Activated effector memory CD4-positive, alpha-beta T cell treated with anti-CD3 and anti-CD28 coated beads, Interleukin-2, amount 50 U/mL, for 16 hours (primary cell): Measurements from ENCODE around the gene SIPA1L3.
A peak's percentile ranks its signal among the peaks of the same experiment; 100 is the strongest.
"Not testable (repeated sequence)": the region's sequence is repeated elsewhere in the genome, so short reads cannot be mapped to it uniquely, and the experiment has no call there.

ENCODE experiments used
- DNase-seq: peaks from one replicate; pipeline ENCODE4 v3.0.0-alpha.2; 2020

Gene SIPA1L3

GRCh38 chr19:38047049-38047438 is 140.0 kb downstream of the SIPA1L3 start:
- DNase-seq: no peak

GRCh38 chr19:38047641-38048040 is 140.6 kb downstream of the SIPA1L3 start:
- no peak for DNase-seq

GRCh38 chr19:38049105-38049649 is 142.2 kb downstream of the SIPA1L3 start:
- peak; percentile 83 for DNase-seq

- no peak for DNase-seq
Observed at GRCh38 chr19:38055010-38055409, 148.0 kb downstream of the SIPA1L3 start.

GRCh38 chr19:38055655-38056521 is 148.9 kb downstream of the SIPA1L3 start:
- no peak for DNase-seq

- no peak for DNase-seq
Observed at GRCh38 chr19:38056646-38057045, 149.6 kb downstream of the SIPA1L3 start.

GRCh38 chr19:38057959-38058690 is 151.1 kb downstream of the SIPA1L3 start:
- no peak for DNase-seq

GRCh38 chr19:38059897-38060296 is 152.9 kb downstream of the SIPA1L3 start:
- no peak for DNase-seq

GRCh38 chr19:38060331-38060730 is 153.3 kb downstream of the SIPA1L3 start:
- no peak for DNase-seq

- DNase-seq: no peak
Observed at GRCh38 chr19:38061294-38061693, 154.3 kb downstream of the SIPA1L3 start.

GRCh38 chr19:38062959-38063761 is 156.2 kb downstream of the SIPA1L3 start:
- DNase-seq: no peak

GRCh38 chr19:38063928-38064327 is 156.9 kb downstream of the SIPA1L3 start:
- DNase-seq: no peak

- no peak for DNase-seq
Observed at GRCh38 chr19:38064661-38065425, 157.8 kb downstream of the SIPA1L3 start.

GRCh38 chr19:38065775-38066174 is 158.8 kb downstream of the SIPA1L3 start:
- DNase-seq: not testable (repeated sequence)

- DNase-seq: no peak
Observed at GRCh38 chr19:38068826-38069225, 161.8 kb downstream of the SIPA1L3 start.

GRCh38 chr19:38070573-38070972 is 163.6 kb downstream of the SIPA1L3 start:
- no peak for DNase-seq

- not testable (repeated sequence) for DNase-seq
Observed at GRCh38 chr19:38071054-38071453, 164.0 kb downstream of the SIPA1L3 start.

GRCh38 chr19:38071647-38072046 is 164.6 kb downstream of the SIPA1L3 start:
- no peak for DNase-seq

GRCh38 chr19:38072776-38073750 is 166.1 kb downstream of the SIPA1L3 start:
- DNase-seq: no peak

GRCh38 chr19:38073841-38074685 is 167.1 kb downstream of the SIPA1L3 start:
- no peak for DNase-seq
